NCI-H146 (cell line): ENCODE data around the gene HIBCH.
"Not testable (repeated sequence)": the region's sequence is repeated elsewhere in the genome, so short reads cannot be mapped to it uniquely, and the experiment has no call there.

Source experiments
- DNase-seq: peaks from one replicate; lab custom pipeline; 2025; lab: John Stamatoyannopoulos, UW

The HIBCH gene

DNA sequence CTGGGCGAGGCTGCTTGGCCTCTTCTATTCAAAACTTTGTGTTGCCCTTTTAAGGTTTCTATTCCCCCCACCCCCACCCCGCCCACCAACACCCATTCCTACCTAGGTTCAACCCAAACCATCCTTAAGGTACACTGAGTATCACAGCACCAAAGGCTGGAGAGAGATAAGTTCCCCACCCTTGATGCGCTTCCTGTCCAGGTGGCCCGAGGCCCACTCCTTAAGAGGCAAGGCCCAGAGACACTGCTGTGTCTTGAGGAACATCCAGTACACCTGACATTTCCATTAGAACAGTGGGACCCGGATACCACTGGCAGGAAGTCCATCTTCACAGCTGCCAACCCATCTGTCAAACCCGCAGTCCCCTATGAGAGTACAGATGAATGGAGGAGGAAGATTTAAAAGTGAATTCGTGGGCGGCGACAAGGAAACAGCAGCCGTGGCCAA is 23.5 kb upstream of the HIBCH start:
- DNase-seq = no peak

DNA sequence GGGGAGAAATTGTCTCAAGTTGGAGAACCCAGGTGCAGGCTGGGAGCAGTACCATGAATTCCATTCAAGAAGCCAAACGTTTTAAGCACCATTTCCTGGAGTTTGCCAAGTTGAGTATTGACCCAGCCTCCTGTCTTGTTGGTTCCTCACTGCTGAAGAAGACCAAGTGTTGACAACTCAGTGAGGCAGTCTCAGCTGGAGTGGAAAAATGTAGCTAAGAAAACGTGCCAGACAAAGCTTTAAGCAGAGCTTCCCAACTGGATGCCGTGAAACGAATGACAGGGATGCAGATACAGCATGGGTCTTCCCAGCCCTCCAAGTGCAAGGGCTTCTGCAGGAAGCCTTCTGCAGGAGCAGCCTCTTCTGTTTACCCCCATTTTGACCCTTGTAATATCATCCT is 23.0 kb upstream of the HIBCH start:
- no peak for DNase-seq

DNA sequence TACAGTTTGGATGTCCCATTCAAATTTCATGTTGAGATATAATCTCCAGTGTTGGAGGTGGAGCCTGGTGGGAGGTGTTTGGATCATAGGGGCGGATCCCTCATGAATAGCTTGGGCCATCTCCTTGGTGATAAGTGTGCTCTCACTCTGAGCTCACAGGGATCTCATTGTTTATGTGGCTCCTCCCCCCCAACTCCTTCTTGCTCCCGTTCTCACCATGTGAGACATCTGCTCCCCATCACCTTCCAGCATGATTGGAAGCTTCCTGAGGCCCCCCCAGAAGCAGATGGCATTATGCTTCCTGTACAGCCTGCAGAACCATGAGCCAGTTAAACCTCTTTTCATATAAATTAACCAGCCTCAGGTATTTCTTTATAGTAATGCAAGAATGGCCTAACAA is 20.7 kb upstream of the HIBCH start:
- peak; percentile 38 for DNase-seq

DNA sequence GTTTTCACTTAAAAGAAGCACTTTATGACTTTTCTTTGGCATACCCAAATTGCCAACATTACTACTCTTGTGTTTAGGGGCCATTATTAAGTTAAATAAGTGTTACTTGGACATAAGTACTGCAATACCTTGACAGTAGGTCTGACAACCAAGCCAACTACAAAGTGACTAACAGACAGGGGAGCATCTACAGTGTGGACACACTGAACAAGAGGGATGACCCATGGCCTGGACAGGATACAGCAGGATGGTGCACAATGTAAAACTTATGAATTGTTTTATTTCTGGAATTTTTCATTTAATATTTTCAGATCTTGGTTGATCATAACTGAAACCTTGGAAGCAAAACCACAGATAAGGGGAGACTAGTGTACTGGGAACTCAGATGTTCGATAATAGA is 19.8 kb upstream of the HIBCH start:
- no peak for DNase-seq

DNA sequence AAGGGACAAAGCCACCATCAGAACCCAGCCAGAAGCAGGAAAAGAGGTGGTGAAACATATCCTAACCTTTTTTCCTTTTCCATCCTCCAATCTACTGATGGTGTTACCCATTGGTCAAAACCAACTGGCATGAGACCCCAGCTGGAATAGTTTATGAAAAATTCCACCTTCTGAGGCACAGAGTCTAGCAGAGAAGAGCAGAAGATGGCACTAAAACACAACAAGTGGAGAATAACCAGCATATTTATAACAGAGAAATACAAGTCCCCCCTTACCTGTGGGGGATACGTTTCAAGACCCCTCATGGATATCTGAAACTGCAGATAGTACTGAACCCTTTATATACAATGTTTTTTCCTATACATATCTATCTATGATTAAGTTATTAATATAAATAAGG is 18.8 kb upstream of the HIBCH start:
- no peak for DNase-seq

DNA sequence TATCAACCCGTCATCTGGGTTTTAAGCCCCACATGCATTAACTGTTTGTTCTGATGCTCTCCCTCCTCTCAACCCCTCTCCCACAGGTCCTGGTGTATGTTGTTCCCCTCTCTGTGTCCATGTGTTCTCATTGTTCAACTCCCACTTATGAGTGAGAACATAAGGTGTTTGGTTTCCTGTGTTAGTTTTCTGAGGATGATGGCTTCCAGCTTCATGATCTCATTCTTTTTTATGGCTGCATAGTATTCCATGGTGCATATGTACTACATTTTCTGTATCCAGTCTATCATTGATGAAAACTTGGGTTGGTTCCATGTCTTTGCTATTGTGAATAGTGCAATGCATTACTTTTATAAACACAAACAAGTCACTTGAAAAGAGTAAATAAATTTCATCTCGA is 16.8 kb upstream of the HIBCH start:
- DNase-seq = no peak

DNA sequence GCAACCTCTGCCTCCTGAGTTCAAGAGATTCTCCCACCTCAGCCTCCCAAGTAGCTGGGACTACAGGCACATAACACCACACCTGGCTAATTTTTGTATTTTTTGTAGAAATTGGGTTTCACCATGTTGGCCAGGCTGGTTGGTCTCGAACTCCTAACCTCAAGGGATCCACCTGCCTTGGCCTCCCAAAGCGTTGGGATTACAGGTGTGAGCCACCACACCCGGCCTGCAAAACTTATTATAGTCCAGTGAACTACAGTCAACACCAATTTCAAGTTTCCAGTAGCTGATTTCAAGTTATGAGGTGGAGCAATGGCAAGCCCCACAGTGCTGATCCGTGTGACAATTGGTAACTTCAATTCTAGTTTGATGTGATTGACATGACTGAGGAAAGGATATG is 16.0 kb upstream of the HIBCH start:
- not testable (repeated sequence) for DNase-seq

DNA sequence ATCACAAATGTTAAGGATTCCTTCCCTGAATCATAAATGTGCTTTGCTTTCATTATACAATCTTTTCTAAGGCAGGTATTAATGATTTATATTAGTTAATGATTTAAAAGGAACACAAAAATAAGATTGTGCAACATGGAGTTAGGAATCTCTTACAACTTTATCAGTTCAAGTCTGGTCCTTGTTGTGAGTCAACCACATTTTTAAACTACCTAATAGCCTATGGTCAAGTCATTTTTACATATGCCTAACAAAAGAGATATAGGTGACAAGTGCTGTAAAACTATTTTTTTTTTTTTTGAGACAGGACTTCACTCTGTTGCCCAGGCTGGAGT is 15.6 kb upstream of the HIBCH start:
- DNase-seq = no peak

DNA sequence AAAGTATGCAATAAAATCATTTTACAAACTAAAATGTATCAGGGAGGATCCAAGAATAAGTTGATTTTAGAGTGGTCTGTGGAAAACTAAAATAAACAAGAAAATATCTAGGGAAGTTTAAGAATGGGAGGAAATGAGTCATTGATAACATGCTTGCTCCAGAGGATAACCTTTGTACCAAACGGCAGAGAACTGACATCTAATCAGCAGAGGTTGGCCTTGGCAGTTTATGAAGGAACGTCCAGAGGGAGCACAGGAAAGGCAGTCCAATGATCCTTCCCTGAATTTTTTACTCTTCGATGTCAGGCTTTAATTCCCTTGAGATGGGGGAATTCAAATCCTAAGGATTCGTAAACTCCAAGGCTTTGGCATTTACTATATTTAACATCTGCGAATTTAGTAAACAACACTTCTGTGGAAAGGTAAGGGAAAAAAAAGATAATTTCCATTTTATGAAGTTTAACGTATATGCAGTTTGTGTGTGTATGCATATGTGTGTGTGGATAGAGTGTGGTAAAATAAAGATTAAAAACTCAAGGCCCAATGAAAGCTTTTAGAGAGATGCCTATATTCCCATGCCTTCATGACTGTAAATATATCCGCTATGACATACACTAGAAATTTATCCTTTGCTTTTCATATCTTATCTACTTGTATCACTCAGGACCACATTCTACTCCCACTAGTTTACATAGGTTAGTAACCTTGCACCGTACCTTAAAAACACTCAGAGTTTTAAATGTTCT is 15.0 kb upstream of the HIBCH start:
- DNase-seq = no peak

DNA sequence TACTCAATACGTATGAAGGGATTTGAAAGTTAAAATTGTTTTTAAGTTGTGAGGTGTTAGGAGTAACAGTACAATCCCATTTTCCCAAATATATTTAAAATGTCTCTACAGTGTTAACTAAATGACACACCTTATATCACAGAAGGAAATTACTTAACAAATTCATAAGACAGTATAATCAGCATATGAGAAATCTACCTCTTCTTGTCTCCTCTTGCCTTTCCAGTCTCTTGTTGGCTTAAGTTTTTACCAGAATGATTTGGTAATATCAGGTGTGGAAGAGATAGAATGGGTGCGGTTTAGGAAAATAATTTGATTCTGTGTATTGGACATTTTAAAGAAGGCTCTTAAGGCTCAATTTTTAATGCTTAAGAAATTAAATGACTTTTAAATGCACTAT is 14.3 kb upstream of the HIBCH start:
- no peak for DNase-seq

DNA sequence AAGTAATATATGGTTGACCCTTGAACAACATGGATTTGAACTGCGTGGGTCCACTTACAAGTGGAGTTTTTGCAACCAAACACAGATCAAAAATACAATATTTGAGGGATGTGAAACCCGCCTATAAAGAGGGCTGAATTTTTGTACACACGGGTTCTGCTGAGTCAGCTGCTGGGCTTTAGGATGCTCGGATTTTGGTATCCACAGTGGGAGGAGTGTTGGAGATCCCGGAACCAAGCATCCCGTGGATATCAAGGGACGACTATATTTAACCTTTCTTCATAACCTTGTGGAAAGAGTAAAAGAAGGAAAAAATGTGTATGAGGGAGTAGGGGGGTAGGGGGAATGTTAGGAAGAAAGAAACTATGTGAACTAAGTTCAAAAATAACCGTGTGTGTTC is 13.8 kb upstream of the HIBCH start:
- no peak for DNase-seq

DNA sequence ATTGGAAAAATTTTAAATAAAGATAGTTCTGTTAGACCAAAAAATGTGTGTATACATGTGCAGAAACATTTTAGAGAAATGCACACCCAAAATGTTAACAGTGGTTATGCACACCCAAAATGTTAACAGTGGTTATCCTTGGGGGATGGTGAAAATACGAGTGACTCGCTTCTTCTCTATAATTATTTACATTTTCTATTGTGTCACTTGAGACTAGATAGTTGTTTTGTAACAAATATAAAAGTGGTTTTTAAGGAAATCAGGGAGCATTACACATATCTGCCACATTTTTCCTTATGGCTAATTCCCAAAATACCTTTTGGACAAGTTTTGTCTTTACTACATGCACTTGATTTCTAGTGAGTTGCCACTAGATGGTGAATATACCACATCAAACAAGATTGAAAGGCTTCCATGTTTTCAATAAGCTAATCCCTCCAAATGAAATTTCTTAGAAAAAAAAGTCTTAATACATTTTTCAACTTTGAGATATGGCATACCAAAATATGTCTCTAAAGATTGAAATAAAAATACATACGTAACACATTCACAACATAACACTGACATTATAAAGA is 9.0 kb upstream of the HIBCH start:
- DNase-seq = peak; percentile 2

DNA sequence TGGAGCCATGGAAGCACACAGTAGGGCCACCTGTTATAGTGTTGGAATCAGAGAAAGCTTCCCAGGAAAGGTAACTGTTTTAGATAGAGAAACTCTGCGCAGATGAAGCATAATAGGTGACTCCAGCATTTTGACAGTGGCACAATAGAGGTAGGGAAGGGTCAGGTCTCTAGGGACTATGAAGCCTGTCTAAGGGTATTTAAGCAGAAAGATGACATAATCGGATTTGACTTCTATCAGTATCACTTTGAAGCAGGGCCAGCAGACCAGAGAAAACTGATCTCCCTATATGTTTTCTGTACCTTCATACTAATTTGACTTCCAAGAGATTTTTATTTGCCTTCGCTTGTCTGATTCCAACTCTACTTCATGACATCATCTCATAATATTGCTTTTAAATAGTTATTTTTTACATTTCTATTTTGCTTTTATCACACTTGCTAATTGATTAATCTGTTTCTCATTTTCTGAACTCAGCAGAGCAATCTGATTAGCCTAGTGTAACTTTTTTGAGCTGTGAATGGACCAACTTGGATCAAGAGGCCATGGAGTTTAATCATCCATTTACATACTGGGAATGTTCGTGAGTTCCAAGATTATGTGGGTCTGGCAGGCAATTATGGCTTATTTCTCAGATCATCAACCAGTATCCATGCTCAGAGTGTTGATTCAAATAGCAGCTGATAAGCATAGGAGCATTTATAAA is 8.4 kb upstream of the HIBCH start:
- DNase-seq = no peak

DNA sequence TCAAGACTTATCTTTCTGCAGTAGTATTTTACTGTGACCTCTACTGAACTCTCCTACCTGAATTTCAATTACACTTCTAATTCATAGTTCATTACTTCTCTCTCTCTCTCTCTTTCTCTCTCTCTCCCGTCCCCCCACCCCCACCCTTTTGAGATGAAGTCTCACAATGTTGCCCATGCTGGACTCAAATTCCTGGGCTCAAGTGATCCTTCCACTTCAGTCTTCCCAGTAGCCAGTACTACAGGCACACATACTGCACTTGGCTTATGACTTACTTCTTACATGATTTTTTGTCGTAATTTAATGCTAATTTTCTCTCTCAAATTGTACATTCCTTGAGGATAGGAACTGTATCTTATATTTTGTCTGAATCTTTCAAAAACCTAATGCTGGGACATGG is 6.0 kb upstream of the HIBCH start:
- DNase-seq = no peak

DNA sequence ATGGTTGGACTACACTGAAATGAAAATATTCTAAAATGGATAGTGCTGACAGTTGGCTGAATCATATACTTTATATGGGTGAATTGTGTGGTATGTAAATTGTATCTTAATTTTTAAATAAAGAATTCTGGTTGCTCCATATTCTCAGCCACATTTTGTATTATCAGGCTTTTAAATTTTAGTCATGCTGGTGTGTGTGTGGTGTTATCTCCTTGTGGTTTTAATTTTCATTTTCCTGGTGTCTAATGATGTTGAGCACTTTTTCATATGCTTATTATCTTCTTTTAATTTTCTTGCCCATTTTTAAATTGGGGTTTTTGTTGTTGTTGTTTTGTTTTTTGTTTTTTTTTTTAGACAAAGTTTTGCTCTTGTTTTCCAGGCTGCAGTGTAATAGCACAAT is 3.8 kb upstream of the HIBCH start:
- no peak for DNase-seq

DNA sequence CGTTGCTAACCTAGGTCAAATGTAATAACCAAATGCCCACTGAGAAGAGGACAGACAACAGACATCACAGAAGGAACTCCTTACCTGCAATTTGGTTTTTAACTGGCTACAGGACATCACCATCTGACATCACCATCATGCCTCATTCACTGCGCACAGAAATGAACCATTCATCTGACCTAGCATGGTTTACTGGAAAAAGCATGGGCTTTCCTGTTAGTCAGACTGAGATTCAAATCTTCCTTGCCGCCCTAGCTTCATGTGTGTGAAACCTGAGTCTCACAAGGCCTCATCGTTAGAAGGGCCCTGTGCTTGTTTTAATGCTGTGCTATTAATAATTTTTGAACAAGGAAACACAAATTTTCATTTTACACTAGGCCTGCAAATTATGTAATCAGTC is 1.1 kb upstream of the HIBCH start:
- DNase-seq = no peak

DNA sequence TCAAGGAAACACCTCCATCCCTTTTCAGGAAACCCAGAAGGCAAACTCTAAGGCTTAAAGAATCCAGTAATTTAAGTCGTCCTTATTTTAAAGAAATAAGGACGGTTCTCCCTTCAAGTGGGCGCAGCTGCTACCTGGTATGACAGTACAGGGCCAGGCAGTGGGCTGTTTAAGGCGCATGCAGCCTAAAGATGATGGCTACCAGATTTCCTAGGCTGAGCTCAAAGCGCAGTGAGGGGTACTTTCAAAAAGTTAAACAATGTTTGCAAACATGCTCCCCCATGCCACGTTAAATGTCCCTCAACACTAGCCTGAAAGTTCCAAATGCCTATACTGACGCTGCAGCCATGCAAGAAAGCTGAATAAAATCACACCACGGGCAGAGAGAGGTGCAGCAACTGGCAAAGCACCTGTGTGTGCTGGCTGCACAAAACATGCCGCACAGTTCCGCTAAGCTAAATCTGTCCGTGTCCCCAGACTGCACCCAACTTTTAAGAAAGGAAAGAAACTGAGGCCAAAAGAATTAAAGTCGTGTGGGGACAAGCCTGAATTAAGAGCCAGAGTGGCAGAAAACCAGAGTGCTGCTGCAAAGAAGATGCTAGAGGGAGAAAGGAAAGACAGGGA is 583 bp downstream of the HIBCH start:
- peak; percentile 28 for DNase-seq

DNA sequence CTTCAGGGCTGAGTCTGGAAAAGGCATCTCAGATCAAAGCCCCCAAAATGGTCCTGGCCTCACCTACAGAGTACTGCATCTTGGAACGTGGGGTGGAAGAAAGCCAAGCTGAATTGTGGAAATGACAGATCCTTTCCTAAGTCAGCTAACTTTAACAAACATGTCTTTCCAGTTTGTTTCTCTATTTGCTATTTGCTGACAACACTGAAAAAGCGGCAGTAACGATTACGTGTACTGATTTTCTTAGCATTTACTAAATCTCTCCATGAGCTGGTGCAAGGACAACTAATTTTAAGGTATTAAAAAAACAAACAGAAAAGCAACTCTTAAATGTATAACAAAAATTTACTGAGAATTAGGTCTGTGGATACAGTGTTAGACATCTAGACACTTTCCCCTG is 1.1 kb downstream of the HIBCH start:
- no peak for DNase-seq

DNA sequence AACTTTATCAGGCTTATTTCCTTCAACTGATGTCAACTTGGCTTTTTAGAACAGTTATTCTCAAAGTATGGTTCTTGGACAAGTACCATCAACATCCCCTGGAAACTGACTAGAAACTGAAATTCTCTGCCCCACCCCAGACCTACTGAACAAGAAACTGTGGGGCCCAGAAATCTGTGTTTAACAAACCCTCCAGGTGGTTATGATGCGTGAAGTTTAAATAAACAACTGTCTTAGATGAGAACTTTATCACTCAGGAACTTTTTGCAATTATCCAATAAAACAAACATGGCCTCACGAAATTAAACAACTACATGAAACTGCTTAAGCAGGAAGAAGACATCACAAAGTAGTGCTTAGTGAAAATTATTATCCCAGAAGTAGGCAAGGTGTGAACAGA is 4.4 kb downstream of the HIBCH start:
- DNase-seq = no peak

DNA sequence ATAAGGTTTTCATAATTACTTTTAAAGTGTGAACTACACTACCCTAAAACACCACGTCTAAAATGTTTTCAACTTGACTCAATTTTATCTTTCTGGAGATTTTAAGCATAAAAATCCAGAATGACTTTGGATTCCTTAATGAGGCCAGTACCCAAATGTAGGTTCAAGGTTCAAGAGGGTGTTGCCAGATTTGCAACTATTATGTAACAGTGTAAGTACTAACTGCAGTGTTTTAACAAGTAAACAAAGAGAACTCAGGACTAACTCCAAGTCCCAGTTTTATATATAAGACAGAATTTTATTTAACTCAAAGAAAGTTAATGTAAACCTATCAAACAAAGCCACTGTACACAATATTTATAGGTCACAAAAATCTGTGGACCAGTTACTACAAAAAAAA is 5.7 kb downstream of the HIBCH start:
- no peak for DNase-seq

DNA sequence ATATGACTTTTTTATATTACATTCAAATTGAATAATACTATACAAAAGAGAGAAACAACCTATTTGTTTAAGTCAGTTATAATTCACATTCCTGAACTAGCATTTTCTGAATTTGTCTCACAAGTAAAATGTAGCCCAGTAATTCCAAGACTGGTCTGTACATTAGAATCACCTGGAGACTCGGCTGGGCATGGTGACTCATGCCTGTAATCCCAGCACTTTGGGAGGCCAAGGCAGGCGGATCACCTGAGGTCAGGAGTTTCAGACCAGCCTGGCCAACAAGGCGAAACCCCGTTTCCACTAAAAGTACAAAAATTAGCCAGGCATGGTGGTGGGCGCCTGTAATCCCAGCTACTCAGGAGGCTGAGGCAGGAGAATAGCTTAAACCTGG is 7.0 kb downstream of the HIBCH start:
- not testable (repeated sequence) for DNase-seq

DNA sequence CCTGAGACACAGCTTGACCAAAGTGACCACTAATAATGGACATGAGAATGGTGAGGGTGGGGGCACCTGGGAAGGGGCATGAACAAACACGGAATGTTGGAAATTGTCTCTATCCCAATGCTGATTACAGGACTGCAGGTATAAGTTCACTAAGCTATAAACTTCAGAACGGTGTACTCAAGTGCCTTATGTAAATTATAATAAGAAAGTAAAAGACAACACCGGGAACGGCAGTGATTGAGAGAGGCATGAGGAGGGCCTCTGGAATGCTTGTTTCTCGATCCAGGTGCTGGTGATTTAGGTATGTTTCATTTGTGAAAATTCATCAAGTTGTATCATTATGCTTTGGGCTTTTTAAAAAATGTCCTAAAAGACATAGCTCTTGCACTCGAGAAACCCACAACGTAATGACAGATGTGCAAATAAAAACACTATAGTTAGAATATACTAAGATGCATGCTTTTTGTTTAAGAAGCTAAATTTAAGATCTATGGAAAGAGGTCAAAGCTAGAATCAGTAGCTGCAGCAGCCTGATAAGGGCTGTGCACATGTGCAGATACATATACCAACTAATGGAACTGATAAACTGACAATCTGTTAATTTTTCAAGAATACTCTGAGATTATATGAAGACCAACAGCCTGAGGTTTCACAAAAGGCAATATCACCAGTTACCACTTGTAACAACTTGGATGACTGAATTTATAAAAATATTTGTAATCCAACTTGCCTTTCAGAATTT is 7.6 kb downstream of the HIBCH start:
- no peak for DNase-seq

DNA sequence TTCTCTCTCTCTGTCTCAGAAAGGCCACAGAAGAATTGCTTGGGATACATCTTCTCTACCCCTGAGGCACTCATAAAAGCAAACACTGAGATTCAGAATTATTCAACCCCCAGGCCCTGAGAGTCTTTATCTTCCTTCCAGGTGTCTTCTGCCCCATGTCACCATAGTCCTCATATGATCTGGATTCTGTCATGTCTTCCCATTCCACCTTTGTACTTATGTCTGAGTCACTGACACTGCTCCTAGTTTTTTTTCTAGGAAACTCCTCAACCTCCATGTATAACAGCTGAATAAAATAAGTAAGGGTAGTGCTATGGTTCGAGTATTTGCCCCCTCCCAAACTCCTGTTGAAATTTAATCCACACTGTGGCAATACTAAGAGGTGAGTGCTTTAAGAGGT is 11.6 kb downstream of the HIBCH start:
- DNase-seq = no peak
